ENCODE results near the gene CLPX. TPM values are rescaled to one million over a fixed set of nuclear protein-coding genes. Genes with fewer than 3 reads are reported as not detected.

CLPX gene
- polyA plus RNA-seq, 1 donor = 50.0 TPM

DNA sequence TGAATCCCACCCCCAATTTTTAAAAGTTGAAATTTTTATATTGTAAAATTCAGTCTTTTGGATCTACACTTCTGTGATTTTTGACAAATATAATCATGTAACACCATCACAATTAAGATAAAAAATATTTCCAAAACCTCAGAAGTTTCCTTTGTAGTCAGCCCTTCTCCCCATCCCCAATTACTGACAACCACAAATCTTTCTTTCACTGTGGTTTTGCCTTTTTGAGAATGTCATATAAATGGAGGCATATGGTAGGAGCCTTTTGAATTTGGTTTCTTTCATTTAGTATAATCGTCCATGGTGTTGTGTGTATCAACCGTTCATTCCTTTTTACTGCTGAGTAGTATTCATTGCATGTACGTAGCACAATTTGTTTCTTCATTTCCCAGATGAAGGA, 34.0 kb upstream of the CLPX start:
- no peak for DNase-seq
- H3K36me3 ChIP-seq (ENCODE audit: control insufficient read depth, insufficient read depth, low read length) = no peaks in the 10 kb centered on the region
- no peaks in the 10 kb centered on the region for H3K9me3 ChIP-seq (ENCODE audit: control insufficient read depth, low read depth, low read length)
- H3K4me1 ChIP-seq (ENCODE audit: control insufficient read depth, insufficient read depth, low read length) = peaks cover 16% of the 10 kb centered on the region
- 93% methylated on average over 3 of the region's 3 CpGs for WGBS (ENCODE audit: insufficient coverage, low lambda C conversion rate)
- H3K27me3 ChIP-seq (ENCODE audit: control insufficient read depth, insufficient read depth, low read length) = no peaks in the 10 kb centered on the region
- no peak overlapping the region for H3K4me3 ChIP-seq (ENCODE audit: low read length)
- H3K27ac ChIP-seq (ENCODE audit: low read length) = no peak overlapping the region

DNA sequence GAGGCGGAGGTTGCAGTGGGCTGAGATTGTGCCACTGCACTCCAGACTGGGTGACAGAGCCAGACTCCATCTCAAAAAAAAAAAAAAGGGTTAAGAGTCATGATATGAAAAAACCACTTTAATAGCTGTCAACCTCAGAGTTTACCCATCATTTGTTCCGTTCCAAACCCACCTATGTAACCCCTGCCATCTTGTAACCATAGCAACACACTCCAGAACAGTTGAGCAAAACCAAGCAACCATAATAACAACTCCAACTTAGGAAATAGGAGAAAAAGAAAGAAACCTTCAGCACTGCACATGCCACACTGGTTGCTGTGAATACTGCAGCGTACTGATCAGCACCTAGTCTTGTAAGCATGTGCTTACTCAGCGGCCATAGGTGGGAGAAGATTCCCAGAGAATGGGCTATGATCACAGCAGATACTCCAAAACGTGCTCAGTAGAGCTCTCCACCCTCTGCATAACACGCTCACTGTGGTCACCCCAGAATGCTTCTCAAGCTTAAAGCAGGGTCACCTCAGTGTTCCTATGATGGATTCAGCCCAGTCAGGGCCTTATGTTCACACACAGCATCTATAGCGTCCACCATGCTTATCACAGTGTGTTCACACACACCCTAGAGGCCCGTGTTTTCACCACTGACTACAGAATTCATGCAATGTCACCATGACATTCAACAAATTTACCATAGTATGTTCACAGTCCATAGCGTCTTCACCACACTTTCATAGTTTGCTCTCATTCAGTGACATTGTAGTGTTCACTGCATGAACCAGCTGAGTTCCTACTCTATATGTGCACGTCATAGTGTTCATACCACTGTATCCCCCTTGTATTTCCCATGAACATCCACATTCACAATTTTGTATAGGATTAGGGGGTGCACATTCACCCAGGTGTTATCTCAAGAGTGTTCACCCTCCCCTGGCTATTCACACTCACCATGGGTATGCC, 32.7 kb upstream of the CLPX start:
- Histone ChIP-seq H3K27me3 (ENCODE audit: control insufficient read depth, insufficient read depth, low read length) (no peaks in the 10 kb centered on the region), H3K27ac (ENCODE audit: low read length) (no peak overlapping the region), H3K9me3 (ENCODE audit: control insufficient read depth, low read depth, low read length) (no peaks in the 10 kb centered on the region), H3K36me3 (ENCODE audit: control insufficient read depth, insufficient read depth, low read length) (no peaks in the 10 kb centered on the region), H3K4me3 (ENCODE audit: low read length) (no peak overlapping the region), H3K4me1 (ENCODE audit: control insufficient read depth, insufficient read depth, low read length) (peaks cover 14% of the 10 kb centered on the region)
- DNase-seq = no peak
- WGBS (ENCODE audit: insufficient coverage, low lambda C conversion rate) = no CpG with 5 or more reads among the region's 10 CpGs

DNA sequence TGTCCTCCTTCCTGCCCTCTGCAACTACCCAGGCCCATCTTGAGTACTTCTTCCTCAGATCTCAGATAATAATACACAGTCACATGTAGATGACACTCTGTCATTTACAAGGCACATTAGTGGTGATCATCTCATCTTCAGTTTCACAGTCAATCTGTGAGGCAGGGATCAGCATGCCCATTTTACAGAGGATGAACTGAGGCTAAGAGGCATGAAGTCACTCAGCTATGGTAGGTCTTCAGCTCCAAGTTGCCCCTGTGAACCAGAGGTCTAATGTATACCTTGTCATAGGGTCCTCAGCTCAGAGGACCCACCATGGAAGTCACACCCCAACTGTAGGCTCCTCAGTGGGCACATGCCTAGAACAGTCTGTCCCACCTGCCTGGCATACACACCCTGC, 30.4 kb upstream of the CLPX start:
- no peak for DNase-seq
- H3K36me3 ChIP-seq (ENCODE audit: control insufficient read depth, insufficient read depth, low read length) = no peaks in the 10 kb centered on the region
- H3K4me3 ChIP-seq (ENCODE audit: low read length) = no peak overlapping the region
- no peaks in the 10 kb centered on the region for H3K27me3 ChIP-seq (ENCODE audit: control insufficient read depth, insufficient read depth, low read length)
- peaks cover 10% of the 10 kb centered on the region for H3K4me1 ChIP-seq (ENCODE audit: control insufficient read depth, insufficient read depth, low read length)
- no peak overlapping the region for H3K27ac ChIP-seq (ENCODE audit: low read length)
- H3K9me3 ChIP-seq (ENCODE audit: control insufficient read depth, low read depth, low read length) = no peaks in the 10 kb centered on the region

DNA sequence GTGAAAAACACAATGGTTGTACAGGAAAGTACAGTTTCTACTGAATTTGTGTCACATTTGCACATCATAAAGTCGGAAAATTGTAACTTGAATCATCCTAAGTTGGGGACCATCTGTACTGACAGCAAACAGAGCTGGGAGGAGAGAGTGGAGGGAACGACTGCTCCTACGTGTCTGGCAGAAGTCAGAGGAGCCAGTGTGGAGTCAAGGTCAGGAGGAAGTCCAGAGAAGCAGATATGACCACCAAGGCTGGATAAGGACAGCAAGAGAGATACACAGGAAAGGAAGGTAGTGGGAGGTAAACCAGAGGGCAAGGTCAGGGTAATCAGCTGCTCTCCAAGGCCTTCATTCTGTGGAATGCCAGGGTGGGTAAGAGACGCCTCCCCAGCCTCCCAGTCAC, 28.9 kb upstream of the CLPX start:
- DNase-seq = no peak
- Histone ChIP-seq H3K36me3 (ENCODE audit: control insufficient read depth, insufficient read depth, low read length) (no peaks in the 10 kb centered on the region), H3K4me3 (ENCODE audit: low read length) (no peak overlapping the region), H3K27ac (ENCODE audit: low read length) (no peak overlapping the region), H3K4me1 (ENCODE audit: control insufficient read depth, insufficient read depth, low read length) (peaks cover 10% of the 10 kb centered on the region), H3K9me3 (ENCODE audit: control insufficient read depth, low read depth, low read length) (no peaks in the 10 kb centered on the region), H3K27me3 (ENCODE audit: control insufficient read depth, insufficient read depth, low read length) (no peaks in the 10 kb centered on the region)
- no CpG with 5 or more reads among the region's 4 CpGs for WGBS (ENCODE audit: insufficient coverage, low lambda C conversion rate)

DNA sequence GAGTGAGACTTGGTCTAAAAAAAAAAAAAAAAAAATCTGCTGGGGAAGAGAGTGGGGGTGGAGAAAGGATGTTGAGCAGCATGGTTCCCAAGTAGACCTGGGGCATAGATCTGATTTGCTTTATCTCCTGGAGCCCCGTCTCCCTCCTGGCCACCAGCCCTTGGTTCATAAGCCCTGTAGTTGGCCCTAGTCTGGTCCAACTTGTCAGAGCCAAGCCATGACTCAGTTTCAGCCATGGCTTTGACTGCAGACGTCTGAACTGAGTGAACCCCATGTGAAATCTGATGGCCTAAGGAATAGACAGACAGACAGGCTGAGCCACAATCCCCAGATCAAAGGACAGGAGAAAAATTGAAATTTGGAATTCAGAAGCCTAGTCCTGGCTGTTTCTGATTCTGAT, 28.1 kb upstream of the CLPX start:
- no peak overlapping the region for H3K27ac ChIP-seq (ENCODE audit: low read length)
- H3K27me3 ChIP-seq (ENCODE audit: control insufficient read depth, insufficient read depth, low read length) = no peaks in the 10 kb centered on the region
- H3K36me3 ChIP-seq (ENCODE audit: control insufficient read depth, insufficient read depth, low read length) = no peaks in the 10 kb centered on the region
- H3K9me3 ChIP-seq (ENCODE audit: control insufficient read depth, low read depth, low read length) = no peaks in the 10 kb centered on the region
- WGBS (ENCODE audit: insufficient coverage, low lambda C conversion rate) = no CpG with 5 or more reads among the region's 2 CpGs
- peaks cover 10% of the 10 kb centered on the region for H3K4me1 ChIP-seq (ENCODE audit: control insufficient read depth, insufficient read depth, low read length)
- no peak overlapping the region for H3K4me3 ChIP-seq (ENCODE audit: low read length)
- DNase-seq = no peak

GRCh38 chr15:65212097-65212496, 27.0 kb upstream of the CLPX start:
- Histone ChIP-seq H3K9me3 (ENCODE audit: control insufficient read depth, low read depth, low read length) (no peaks in the 10 kb centered on the region), H3K4me1 (ENCODE audit: control insufficient read depth, insufficient read depth, low read length) (peaks cover 10% of the 10 kb centered on the region), H3K4me3 (ENCODE audit: low read length) (no peak overlapping the region), H3K36me3 (ENCODE audit: control insufficient read depth, insufficient read depth, low read length) (no peaks in the 10 kb centered on the region), H3K27ac (ENCODE audit: low read length) (no peak overlapping the region), H3K27me3 (ENCODE audit: control insufficient read depth, insufficient read depth, low read length) (no peaks in the 10 kb centered on the region)
- peak; percentile 39 to 47 for DNase-seq
- no CpG with 5 or more reads among the region's 5 CpGs for WGBS (ENCODE audit: insufficient coverage, low lambda C conversion rate)

- H3K9me3 ChIP-seq (ENCODE audit: control insufficient read depth, low read depth, low read length) = no peaks in the 10 kb centered on the region
Observed at GRCh38 chr15:65211482-65211982, 26.4 kb upstream of the CLPX start.

GRCh38 chr15:65210770-65211481, 25.8 kb upstream of the CLPX start, which contains the start of gene CILP:
Gene CILP (minus strand): TSS chr15:65211473. CDS start chr15:65209755, 1,718 bp downstream.
- H3K36me3 ChIP-seq (ENCODE audit: control insufficient read depth, insufficient read depth, low read length) = no peaks in the 10 kb centered on the region
- peaks cover 10% of the 10 kb centered on the region for H3K4me1 ChIP-seq (ENCODE audit: control insufficient read depth, insufficient read depth, low read length)
- H3K4me3 ChIP-seq (ENCODE audit: low read length) = no peak within 1 kb of the TSS
- no peak within 1 kb of the TSS for H3K27ac ChIP-seq (ENCODE audit: low read length)
- no peaks in the 10 kb centered on the region for H3K9me3 ChIP-seq (ENCODE audit: control insufficient read depth, low read depth, low read length)
- 90% methylated on average over 2 of the region's 8 CpGs for whole genome bisulfite sequencing (ENCODE audit: insufficient coverage, low lambda C conversion rate)
- no peak for DNase-seq
- no peaks in the 10 kb centered on the region for H3K27me3 ChIP-seq (ENCODE audit: control insufficient read depth, insufficient read depth, low read length)

More at GRCh38 chr15:65211482-65211982, 26.4 kb upstream of the CLPX start:
- Histone ChIP-seq H3K27me3 (ENCODE audit: control insufficient read depth, insufficient read depth, low read length) (no peaks in the 10 kb centered on the region), H3K36me3 (ENCODE audit: control insufficient read depth, insufficient read depth, low read length) (no peaks in the 10 kb centered on the region), H3K27ac (ENCODE audit: low read length) (no peak overlapping the region), H3K4me3 (ENCODE audit: low read length) (no peak overlapping the region), H3K4me1 (ENCODE audit: control insufficient read depth, insufficient read depth, low read length) (peaks cover 10% of the 10 kb centered on the region)
- WGBS (ENCODE audit: insufficient coverage, low lambda C conversion rate) = no CpG with 5 or more reads among the region's 6 CpGs
- DNase-seq = peak; percentile 39 to 42

- Histone ChIP-seq H3K27ac (ENCODE audit: low read length) (no peak overlapping the region), H3K27me3 (ENCODE audit: control insufficient read depth, insufficient read depth, low read length) (no peaks in the 10 kb centered on the region), H3K36me3 (ENCODE audit: control insufficient read depth, insufficient read depth, low read length) (no peaks in the 10 kb centered on the region), H3K9me3 (ENCODE audit: control insufficient read depth, low read depth, low read length) (no peaks in the 10 kb centered on the region), H3K4me1 (ENCODE audit: control insufficient read depth, insufficient read depth, low read length) (peaks cover 10% of the 10 kb centered on the region), H3K4me3 (ENCODE audit: low read length) (no peak overlapping the region)
- no CpG with 5 or more reads among the region's 17 CpGs for WGBS (ENCODE audit: insufficient coverage, low lambda C conversion rate)
- no peak for DNase-seq
Observed at GRCh38 chr15:65209701-65210643, 24.8 kb upstream of the CLPX start.

DNA sequence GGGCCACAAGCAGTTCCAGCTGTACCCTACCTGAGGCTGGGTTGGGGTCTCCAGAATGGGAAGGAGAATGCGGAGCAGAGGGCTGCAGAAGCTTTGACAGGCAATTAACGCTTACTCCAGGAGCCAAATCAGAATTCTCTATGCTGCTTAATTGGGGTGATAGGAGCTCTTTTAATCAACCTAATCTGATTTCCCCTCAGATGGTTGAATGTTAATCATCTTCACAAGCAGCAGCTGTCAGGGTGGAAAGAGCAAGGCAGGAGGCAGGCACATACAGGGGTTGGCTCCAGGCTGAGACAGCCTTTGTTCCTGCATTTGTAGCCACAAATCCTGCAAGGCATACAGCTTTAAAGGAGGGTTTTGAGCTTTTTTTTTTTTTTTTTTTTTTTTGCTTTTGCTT, 23.5 kb upstream of the CLPX start:
- no peaks in the 10 kb centered on the region for H3K27me3 ChIP-seq (ENCODE audit: control insufficient read depth, insufficient read depth, low read length)
- WGBS (ENCODE audit: insufficient coverage, low lambda C conversion rate) = no CpG with 5 or more reads among the region's 2 CpGs
- no peak overlapping the region for H3K27ac ChIP-seq (ENCODE audit: low read length)
- no peak for DNase-seq
- no peaks in the 10 kb centered on the region for H3K9me3 ChIP-seq (ENCODE audit: control insufficient read depth, low read depth, low read length)
- H3K4me1 ChIP-seq (ENCODE audit: control insufficient read depth, insufficient read depth, low read length) = peaks cover 10% of the 10 kb centered on the region
- H3K36me3 ChIP-seq (ENCODE audit: control insufficient read depth, insufficient read depth, low read length) = no peaks in the 10 kb centered on the region
- H3K4me3 ChIP-seq (ENCODE audit: low read length) = no peak overlapping the region
